Measurements from ENCODE around the gene TYROBP.
"Not testable (repeated sequence)": the region's sequence is repeated elsewhere in the genome, so short reads cannot be mapped to it uniquely, and the experiment has no call there.

TYROBP gene

GRCh38 chr19:35870124-35870736 lies 37.9 kb downstream of the TYROBP start:
- DNase-seq (ENCODE audit: low spot score) = not testable (repeated sequence)

GRCh38 chr19:35869327-35870123 lies 38.6 kb downstream of the TYROBP start:
- DNase-seq (ENCODE audit: low spot score) = peak; percentile 91

- DNase-seq (ENCODE audit: low spot score) = peak; percentile 23
These were observed 39.2 kb downstream of the TYROBP start for GRCh38 chr19:35868823-35869326.

GRCh38 chr19:35868172-35868822 lies 39.8 kb downstream of the TYROBP start, which contains the start of gene APLP1:
Gene APLP1 (plus strand): TSS chr19:35868574. CDS start chr19:35868637, 63 bp downstream.
- DNase-seq (ENCODE audit: low spot score) = peak; percentile 93

- DNase-seq (ENCODE audit: low spot score) = no peak
These were observed 45.1 kb downstream of the TYROBP start for GRCh38 chr19:35863018-35863417.

- DNase-seq (ENCODE audit: low spot score) = no peak
These were observed 45.6 kb downstream of the TYROBP start for GRCh38 chr19:35862528-35862927.

- no peak for DNase-seq (ENCODE audit: low spot score)
These were observed 46.4 kb downstream of the TYROBP start for GRCh38 chr19:35861640-35862160.

GRCh38 chr19:35860818-35861639 lies 47.1 kb downstream of the TYROBP start:
- DNase-seq (ENCODE audit: low spot score) = no peak

GRCh38 chr19:35860436-35860817 lies 47.7 kb downstream of the TYROBP start:
- no peak for DNase-seq (ENCODE audit: low spot score)

GRCh38 chr19:35859414-35859813 lies 48.7 kb downstream of the TYROBP start:
- DNase-seq (ENCODE audit: low spot score) = no peak

- DNase-seq (ENCODE audit: low spot score) = no peak
These were observed 49.8 kb downstream of the TYROBP start for GRCh38 chr19:35858311-35858710.

GRCh38 chr19:35856546-35857149 lies 51.4 kb downstream of the TYROBP start, which contains the start of gene KIRREL2:
Gene KIRREL2 (plus strand): TSS chr19:35856911. CDS start chr19:35857120, 209 bp downstream.
- DNase-seq (ENCODE audit: low spot score) = no peak

Measured in putamen (tissue), 1 donor.